ENCODE measurements around the gene HSD17B2. TPM values are rescaled to one million over a fixed set of nuclear protein-coding genes. Genes with fewer than 3 reads are reported as not detected.
A peak's percentile ranks its signal among the peaks of the same experiment; 100 is the strongest.

The HSD17B2 gene
- total RNA-seq, 4 donors from 2014 or later: 2.7 to 10.6 (median 4.0) TPM

DNA sequence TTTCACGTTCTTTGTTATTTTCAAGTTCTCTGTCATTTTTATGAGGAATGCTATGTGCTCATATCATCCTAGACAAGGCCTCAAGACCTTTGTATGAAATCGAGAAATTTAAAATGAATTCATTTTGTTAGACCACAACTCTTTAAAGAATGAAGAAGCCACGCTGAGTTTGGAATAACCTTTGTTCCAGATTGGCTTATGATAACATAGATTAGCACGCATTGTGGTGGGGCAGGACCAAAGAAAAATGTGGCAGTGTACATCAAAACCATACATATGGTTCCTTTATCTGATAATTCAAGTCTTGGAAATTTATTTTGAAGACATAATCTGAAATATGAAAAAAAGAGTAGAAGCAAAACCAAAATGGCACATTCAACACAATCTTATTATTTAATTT lies 2.2 kb downstream of the HSD17B2 start:
- 89% methylated on average over 4 of the region's 4 CpGs for WGBS
- Histone ChIP-seq H3K4me3 (no peak overlapping the region), H3K27ac (no peak overlapping the region), H3K9me3 (no peaks in the 10 kb centered on the region), H3K27me3 (no peaks in the 10 kb centered on the region), H3K4me1 (peaks cover 9% of the 10 kb centered on the region), H3K36me3 (no peaks in the 10 kb centered on the region)
- TF ChIP-seq EP300 (IDR thresholded peaks at IDR 0.05): no peak
- DNase-seq (ENCODE audit: low spot score in 2 of 2): no peak

DNA sequence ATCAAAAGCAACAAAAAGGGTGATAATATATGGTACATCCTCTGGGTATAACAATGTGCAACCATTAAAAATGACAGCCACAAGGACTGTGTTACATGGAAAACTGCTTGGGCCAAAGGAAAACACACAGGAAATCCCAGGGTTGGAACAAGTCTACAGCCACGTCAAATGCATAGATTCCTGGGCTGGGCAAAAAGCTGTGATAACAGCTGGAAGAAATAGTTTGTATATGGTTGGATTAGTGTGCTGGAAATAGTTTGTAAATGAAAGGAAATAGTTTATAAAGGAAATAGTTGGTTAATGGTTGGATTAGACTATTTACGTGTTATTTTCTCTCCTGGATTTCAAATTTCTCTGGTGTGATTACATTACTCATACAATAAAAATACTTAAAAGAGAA lies 2.6 kb downstream of the HSD17B2 start:
- Histone ChIP-seq H3K27ac (no peak overlapping the region), H3K36me3 (no peaks in the 10 kb centered on the region), H3K4me3 (no peak overlapping the region), H3K4me1 (peaks cover 8% of the 10 kb centered on the region), H3K27me3 (no peaks in the 10 kb centered on the region), H3K9me3 (no peaks in the 10 kb centered on the region)
- DNase-seq (ENCODE audit: low spot score in 2 of 2): no peak
- 63% methylated on average over 2 of the region's 2 CpGs for WGBS
- TF ChIP-seq POLR2AphosphoS5 (IDR thresholded peaks at IDR 0.05) (no peak), EP300 (IDR thresholded peaks at IDR 0.05) (no peak), POLR2A (IDR thresholded peaks at IDR 0.05) (no peak)
- TF ChIP-seq, protein P1, sequence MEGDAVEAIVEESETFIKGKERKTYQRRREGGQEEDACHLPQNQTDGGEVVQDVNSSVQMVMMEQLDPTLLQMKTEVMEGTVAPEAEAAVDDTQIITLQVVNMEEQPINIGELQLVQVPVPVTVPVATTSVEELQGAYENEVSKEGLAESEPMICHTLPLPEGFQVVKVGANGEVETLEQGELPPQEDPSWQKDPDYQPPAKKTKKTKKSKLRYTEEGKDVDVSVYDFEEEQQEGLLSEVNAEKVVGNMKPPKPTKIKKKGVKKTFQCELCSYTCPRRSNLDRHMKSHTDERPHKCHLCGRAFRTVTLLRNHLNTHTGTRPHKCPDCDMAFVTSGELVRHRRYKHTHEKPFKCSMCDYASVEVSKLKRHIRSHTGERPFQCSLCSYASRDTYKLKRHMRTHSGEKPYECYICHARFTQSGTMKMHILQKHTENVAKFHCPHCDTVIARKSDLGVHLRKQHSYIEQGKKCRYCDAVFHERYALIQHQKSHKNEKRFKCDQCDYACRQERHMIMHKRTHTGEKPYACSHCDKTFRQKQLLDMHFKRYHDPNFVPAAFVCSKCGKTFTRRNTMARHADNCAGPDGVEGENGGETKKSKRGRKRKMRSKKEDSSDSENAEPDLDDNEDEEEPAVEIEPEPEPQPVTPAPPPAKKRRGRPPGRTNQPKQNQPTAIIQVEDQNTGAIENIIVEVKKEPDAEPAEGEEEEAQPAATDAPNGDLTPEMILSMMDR (IDR thresholded peaks at IDR 0.05): no peak

DNA sequence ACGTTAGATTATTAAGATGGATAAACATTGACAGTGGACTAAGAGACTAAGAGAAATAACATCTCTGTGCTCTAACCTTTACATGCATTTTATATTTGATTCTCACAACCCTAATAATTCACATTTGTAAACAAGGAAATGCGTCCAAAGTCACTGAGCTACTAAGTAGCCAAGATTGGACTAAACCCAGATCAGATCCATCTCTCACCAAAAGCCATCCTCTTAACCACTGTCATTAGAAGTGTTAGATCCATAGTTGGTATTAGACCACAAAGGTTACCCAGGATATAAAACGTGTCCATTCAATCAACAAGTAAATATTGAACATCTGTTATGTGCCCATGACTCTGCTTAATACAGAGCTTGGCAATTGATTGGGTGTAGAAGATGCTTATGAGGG lies 5.2 kb downstream of the HSD17B2 start:
- H3K27me3 ChIP-seq: no peaks in the 10 kb centered on the region
- WGBS: 80% methylated on average over 3 of the region's 3 CpGs
- DNase-seq (ENCODE audit: low spot score in 2 of 2): no peak
- no peak overlapping the region for H3K27ac ChIP-seq
- H3K9me3 ChIP-seq: no peaks in the 10 kb centered on the region
- TF ChIP-seq, protein P1 (IDR thresholded peaks at IDR 0.05): no peak
- TF ChIP-seq POLR2AphosphoS5 (IDR thresholded peaks at IDR 0.05) (no peak), EP300 (IDR thresholded peaks at IDR 0.05) (no peak), POLR2A (IDR thresholded peaks at IDR 0.05) (no peak)
- H3K4me3 ChIP-seq: no peak overlapping the region
- H3K4me1 ChIP-seq: no peaks in the 10 kb centered on the region
- H3K36me3 ChIP-seq: no peaks in the 10 kb centered on the region

DNA sequence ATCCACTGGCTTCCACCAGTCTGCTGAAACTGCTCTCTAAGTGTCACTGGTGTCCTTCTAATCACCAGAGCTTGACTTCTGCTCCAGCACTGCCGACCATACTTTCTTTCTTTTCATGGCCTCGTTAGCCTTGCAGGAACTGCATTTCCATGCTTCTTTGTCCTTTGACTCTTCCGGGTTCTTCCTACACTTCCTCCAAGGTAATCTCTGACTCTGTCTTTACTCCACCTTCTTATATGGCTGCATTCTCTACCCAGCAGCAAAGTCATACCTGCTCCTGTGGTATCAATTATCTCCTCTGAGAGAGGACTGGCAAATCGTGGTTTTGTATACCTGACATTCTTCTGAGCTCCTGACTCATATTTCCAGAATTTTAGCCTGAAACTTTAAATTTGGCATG lies 6.5 kb downstream of the HSD17B2 start:
- TF ChIP-seq EP300 (IDR thresholded peaks at IDR 0.05) (no peak), POLR2A (IDR thresholded peaks at IDR 0.05) (no peak), POLR2AphosphoS5 (IDR thresholded peaks at IDR 0.05) (no peak)
- TF ChIP-seq, protein P1 (IDR thresholded peaks at IDR 0.05): no peak
- no peak for DNase-seq (ENCODE audit: low spot score in 2 of 2)
- WGBS: 91% methylated on average over 4 of the region's 4 CpGs
- Histone ChIP-seq H3K4me1 (no peaks in the 10 kb centered on the region), H3K4me3 (no peak overlapping the region), H3K27ac (no peak overlapping the region), H3K36me3 (no peaks in the 10 kb centered on the region), H3K9me3 (no peaks in the 10 kb centered on the region), H3K27me3 (no peaks in the 10 kb centered on the region)

DNA sequence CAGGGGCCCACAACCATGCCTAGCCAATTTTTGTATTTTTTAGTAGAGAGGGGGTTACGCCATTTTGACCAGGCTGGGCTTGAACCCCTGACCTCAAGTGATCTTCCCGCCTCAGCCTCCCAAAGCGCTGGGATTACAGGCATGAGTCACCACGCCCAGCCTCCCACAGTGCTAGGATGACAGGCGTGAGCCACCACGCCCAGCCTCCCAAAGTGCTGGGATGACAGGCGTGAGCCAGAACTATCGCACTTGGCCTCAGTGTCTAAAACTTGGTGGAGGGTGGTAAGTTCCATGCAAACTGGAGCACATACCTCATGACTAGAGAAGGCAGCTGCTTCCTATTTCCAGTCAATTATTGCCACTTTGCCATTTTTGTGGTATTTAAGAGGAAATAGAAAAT lies 7.1 kb downstream of the HSD17B2 start:
- H3K4me3 ChIP-seq: no peak overlapping the region
- DNase-seq (ENCODE audit: low spot score in 2 of 2): peak in 1 of 2 donors; percentile 41
- no peaks in the 10 kb centered on the region for H3K4me1 ChIP-seq
- 62% methylated on average over 7 of the region's 8 CpGs for WGBS
- no peak overlapping the region for H3K27ac ChIP-seq
- H3K27me3 ChIP-seq: no peaks in the 10 kb centered on the region
- TF ChIP-seq POLR2A (IDR thresholded peaks at IDR 0.05) (no peak), EP300 (IDR thresholded peaks at IDR 0.05) (no peak), POLR2AphosphoS5 (IDR thresholded peaks at IDR 0.05) (no peak)
- TF ChIP-seq, protein P1 (IDR thresholded peaks at IDR 0.05): no peak
- no peaks in the 10 kb centered on the region for H3K36me3 ChIP-seq
- H3K9me3 ChIP-seq: no peaks in the 10 kb centered on the region

DNA sequence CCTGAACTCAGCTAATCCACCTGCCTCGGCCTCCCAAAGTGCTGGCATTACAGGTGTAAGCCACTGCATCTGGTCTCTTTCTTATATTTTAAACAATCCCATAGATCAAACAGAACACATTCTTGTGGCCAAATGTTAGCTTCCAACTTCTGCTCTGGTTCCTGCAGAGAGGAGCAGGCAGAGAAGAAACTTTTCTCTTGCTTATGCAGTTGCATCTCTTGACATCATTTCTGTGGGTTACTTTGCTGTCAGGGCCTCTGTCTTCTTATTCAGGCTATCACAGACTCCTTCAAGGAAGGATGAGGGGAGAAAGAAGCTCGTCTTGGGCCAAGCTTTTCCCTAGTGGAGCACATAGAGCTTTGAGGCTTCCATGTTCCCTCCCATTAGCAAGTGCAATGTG lies 7.8 kb downstream of the HSD17B2 start:
- H3K4me1 ChIP-seq: no peaks in the 10 kb centered on the region
- TF ChIP-seq EP300 (IDR thresholded peaks at IDR 0.05): no peak
- no peak for TF ChIP-seq POLR2A (IDR thresholded peaks at IDR 0.05)
- no peak for TF ChIP-seq POLR2AphosphoS5 (IDR thresholded peaks at IDR 0.05)
- TF ChIP-seq, protein P1 (IDR thresholded peaks at IDR 0.05): no peak
- H3K4me3 ChIP-seq: no peak overlapping the region
- 90% methylated on average over 2 of the region's 2 CpGs for WGBS
- no peaks in the 10 kb centered on the region for H3K36me3 ChIP-seq
- DNase-seq (ENCODE audit: low spot score in 2 of 2): no peak
- H3K27me3 ChIP-seq: no peaks in the 10 kb centered on the region
- H3K27ac ChIP-seq: no peak overlapping the region
- no peaks in the 10 kb centered on the region for H3K9me3 ChIP-seq

All from suprapubic skin (tissue), 4 donors.